H1 (cell line): ENCODE measurements around the gene MYO15B.

Source experiments
- BACH1 ChIP-seq: IDR thresholded peaks from 2 replicates; pipeline ENCODE4 v1.6.1; 2012; ENCODE audit warnings: low read length, improper control_type of control experiment
- CBX8 ChIP-seq: fragments of 300-800, 300-1000 bp; sonication (generic); IDR thresholded peaks from 2 replicates; pipeline ENCODE4 v1.7.1; 2016; ENCODE audit warnings: low read depth, low read length, borderline replicate concordance
- CTCF ChIP-seq, 3 experiments: IDR thresholded peaks; 1 replicate in 2 of 3; 2 replicates in 1 of 3; pipeline versions ENCODE4 v1.5.1 to v1.6.1; 2011; ENCODE audit warnings: low read length in 3 of 3, mild to moderate bottlenecking in 3 of 3, inconsistent platforms in 2 of 3, low read depth in 1 of 3, moderate library complexity in 1 of 3; ENCODE audit not compliant: insufficient read depth in 1 of 3; ENCODE audit errors: control extremely low read depth in 1 of 3
- EZH2 ChIP-seq: fragments of 200-600 bp; sonication (generic); IDR thresholded peaks from 2 replicates; pipeline ENCODE4 v1.7.1; 2012; ENCODE audit warnings: low read depth, mild to moderate bottlenecking, moderate library complexity, low read length, inconsistent platforms; ENCODE audit not compliant: severe bottlenecking
- JUN ChIP-seq: IDR thresholded peaks from 2 replicates; pipeline ENCODE4 v1.6.1; 2011; ENCODE audit warnings: low read depth, mild to moderate bottlenecking, improper control_type of control experiment, low read length
- POLR2A ChIP-seq, 2 experiments: IDR thresholded peaks; 1 replicate in 1 of 2; 2 replicates in 1 of 2; pipeline ENCODE4 v1.6.1; 2011; ENCODE audit warnings: low read depth in 2 of 2, low read length in 2 of 2, mild to moderate bottlenecking in 2 of 2; ENCODE audit errors: control extremely low read depth in 1 of 2
- POLR2AphosphoS5 ChIP-seq: IDR thresholded peaks from 2 replicates; pipeline ENCODE4 v1.6.1; 2011; ENCODE audit warnings: low read depth, low read length
- RAD21 ChIP-seq, 2 experiments: IDR thresholded peaks in 1 of 2; conservative IDR thresholded peaks in 1 of 2; 2 replicates each; pipeline ENCODE4 v1.6.1; 2011; ENCODE audit warnings: low read depth in 2 of 2, low read length in 2 of 2, improper control_type of control experiment in 1 of 2, inconsistent platforms in 1 of 2, mild to moderate bottlenecking in 1 of 2, moderate library complexity in 1 of 2

DNA sequence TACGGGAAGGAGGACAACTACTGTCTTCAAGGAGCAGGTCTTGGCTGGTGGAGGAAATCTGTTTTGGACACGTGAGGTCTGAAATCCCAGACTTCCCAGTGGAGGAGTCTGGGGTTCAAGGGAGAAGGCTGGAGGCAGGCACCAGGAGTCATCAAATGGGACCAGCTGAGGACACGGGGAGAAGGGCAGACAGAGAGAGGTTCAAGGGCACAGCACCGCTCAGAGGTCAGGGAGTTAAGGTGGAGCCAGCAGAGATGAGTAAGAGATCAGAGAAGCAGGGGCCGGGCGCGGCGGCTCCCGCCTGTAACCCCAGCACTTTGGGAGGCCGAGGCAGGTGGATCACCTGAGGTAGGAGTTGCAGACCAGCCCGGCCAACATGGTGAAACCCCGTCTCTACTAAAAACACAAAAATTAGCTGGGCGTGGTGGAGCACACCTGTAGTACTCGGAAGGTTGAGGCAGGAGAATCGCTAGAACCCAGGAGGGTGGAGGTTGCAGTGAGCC is 35.2 kb downstream of the MYO15B start:
- TF ChIP-seq CBX8 (no peak), EZH2 (no peak), POLR2AphosphoS5 (no peak), RAD21 (IDR thresholded peaks at IDR 0.05 in 1 of 2, conservative IDR thresholded peaks at IDR 0.05 in 1 of 2; ENCODE audit: low read depth in 2 of 2, low read length in 2 of 2) (no peak), JUN (no peak), CTCF (IDR thresholded peaks at IDR 0.05; ENCODE audit: control extremely low read depth in 1 of 3, insufficient read depth in 1 of 3, low read depth in 1 of 3, low read length in 3 of 3) (no peak), BACH1 (no peak), POLR2A (IDR thresholded peaks at IDR 0.05; ENCODE audit: control extremely low read depth in 1 of 2, low read depth in 2 of 2, low read length in 2 of 2) (no peak)
